Stomach (tissue), 4 donors: ENCODE measurements around the gene LMF2.

Source experiments
- EP300 ChIP-seq: sonication (generic); formaldehyde crosslinking; IDR thresholded peaks from one replicate; pipeline ENCODE4 v1.6.1; 2017; ENCODE audit warnings: antibody characterized with exemption
- POLR2A ChIP-seq, 4 donors: fragments of 450-650 bp; IDR thresholded peaks; one replicate each; pipeline ENCODE4 v1.6.1; 2016; ENCODE audit warnings: antibody characterized with exemption in 4 of 4, control low read depth in 2 of 4, mild to moderate bottlenecking in 1 of 4, moderate library complexity in 1 of 4
- TF ChIP-seq, protein P1 (sequence below), 7 experiments: fragments of 450-650 bp in 4 of 7; fragments of 200-600 bp in 3 of 7; sonication (generic) in 3 of 7; IDR thresholded peaks; one replicate each; pipeline ENCODE4 v1.5.1; 2016 to 2019; ENCODE audit warnings: antibody characterized with exemption in 7 of 7, control low read depth in 2 of 7, mild to moderate bottlenecking in 1 of 7

DNA sequence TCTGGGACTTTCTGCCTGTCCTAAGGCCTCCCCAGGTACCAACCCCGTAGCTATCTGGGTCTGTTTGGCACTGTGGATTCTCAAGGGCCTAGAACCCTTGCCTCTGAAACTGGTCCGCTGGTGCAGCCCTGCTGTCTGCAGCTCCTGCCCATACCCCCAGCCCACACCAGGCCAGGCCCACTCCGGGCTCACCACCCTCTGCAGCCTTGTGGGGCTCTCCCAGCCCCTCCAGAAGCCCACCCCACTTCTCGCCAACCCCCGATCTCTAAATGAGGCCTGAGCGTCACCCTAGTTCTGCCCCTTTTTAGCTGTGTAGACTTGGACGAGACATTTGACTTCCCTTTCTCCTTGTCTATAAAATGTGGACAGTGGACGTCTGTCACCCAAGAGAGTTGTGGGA is 42.9 kb upstream of the LMF2 start:
- TF ChIP-seq, protein P1, sequence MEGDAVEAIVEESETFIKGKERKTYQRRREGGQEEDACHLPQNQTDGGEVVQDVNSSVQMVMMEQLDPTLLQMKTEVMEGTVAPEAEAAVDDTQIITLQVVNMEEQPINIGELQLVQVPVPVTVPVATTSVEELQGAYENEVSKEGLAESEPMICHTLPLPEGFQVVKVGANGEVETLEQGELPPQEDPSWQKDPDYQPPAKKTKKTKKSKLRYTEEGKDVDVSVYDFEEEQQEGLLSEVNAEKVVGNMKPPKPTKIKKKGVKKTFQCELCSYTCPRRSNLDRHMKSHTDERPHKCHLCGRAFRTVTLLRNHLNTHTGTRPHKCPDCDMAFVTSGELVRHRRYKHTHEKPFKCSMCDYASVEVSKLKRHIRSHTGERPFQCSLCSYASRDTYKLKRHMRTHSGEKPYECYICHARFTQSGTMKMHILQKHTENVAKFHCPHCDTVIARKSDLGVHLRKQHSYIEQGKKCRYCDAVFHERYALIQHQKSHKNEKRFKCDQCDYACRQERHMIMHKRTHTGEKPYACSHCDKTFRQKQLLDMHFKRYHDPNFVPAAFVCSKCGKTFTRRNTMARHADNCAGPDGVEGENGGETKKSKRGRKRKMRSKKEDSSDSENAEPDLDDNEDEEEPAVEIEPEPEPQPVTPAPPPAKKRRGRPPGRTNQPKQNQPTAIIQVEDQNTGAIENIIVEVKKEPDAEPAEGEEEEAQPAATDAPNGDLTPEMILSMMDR (IDR thresholded peaks at IDR 0.05), result no peak
- TF ChIP-seq POLR2A (IDR thresholded peaks at IDR 0.05) (no peak), EP300 (no peak)
